MM.1S (cell line): ENCODE measurements around the gene YWHAG.

Experiments
- EZH2 ChIP-seq: fragments of 300-600 bp; sonication (generic); optimal IDR thresholded peaks from 2 replicates; pipeline ENCODE3; 2017; ENCODE audit warnings: low read depth, mild to moderate bottlenecking, antibody characterized with exemption, low read length, mixed read lengths
- TF ChIP-seq, protein P1 (sequence below): fragments of 300-600 bp; sonication (generic); IDR thresholded peaks from 2 replicates; pipeline ENCODE4 v1.5.1; 2016; ENCODE audit warnings: antibody characterized with exemption, low read length, mixed read lengths

GRCh38 chr7:76353744-76354143, 5.0 kb downstream of the YWHAG start:
- TF ChIP-seq, protein P1, sequence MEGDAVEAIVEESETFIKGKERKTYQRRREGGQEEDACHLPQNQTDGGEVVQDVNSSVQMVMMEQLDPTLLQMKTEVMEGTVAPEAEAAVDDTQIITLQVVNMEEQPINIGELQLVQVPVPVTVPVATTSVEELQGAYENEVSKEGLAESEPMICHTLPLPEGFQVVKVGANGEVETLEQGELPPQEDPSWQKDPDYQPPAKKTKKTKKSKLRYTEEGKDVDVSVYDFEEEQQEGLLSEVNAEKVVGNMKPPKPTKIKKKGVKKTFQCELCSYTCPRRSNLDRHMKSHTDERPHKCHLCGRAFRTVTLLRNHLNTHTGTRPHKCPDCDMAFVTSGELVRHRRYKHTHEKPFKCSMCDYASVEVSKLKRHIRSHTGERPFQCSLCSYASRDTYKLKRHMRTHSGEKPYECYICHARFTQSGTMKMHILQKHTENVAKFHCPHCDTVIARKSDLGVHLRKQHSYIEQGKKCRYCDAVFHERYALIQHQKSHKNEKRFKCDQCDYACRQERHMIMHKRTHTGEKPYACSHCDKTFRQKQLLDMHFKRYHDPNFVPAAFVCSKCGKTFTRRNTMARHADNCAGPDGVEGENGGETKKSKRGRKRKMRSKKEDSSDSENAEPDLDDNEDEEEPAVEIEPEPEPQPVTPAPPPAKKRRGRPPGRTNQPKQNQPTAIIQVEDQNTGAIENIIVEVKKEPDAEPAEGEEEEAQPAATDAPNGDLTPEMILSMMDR: no peak
- TF ChIP-seq EZH2: no peak
